Loucy (cell line): ENCODE data around the gene NDUFA8.

Source experiments
- CTCF ChIP-seq: fragments of 200-600 bp; sonication (generic); conservative IDR thresholded peaks from 2 replicates; pipeline ENCODE4 v1.5.1; 2014; ENCODE audit warnings: mild to moderate bottlenecking, antibody characterized with exemption, low read length
- EZH2phosphoT487 ChIP-seq: fragments of 200-600 bp; IDR thresholded peaks from 2 replicates; pipeline ENCODE4 v1.6.1; 2018; ENCODE audit warnings: antibody characterized with exemption, mild to moderate bottlenecking, moderate library complexity, borderline replicate concordance

- no peak for TF ChIP-seq CTCF
- no peak for TF ChIP-seq EZH2phosphoT487
These were observed 33.0 kb downstream of the NDUFA8 start for GRCh38 chr9:122126331-122127261.
